Measurements from ENCODE around the gene APLNR. TPM values are rescaled to one million over a fixed set of nuclear protein-coding genes. Genes with fewer than 3 reads are reported as not detected.

Gene APLNR
- total and polyA plus RNA-seq, 10 donors, result 3.0 to 319 (median 108) TPM

DNA sequence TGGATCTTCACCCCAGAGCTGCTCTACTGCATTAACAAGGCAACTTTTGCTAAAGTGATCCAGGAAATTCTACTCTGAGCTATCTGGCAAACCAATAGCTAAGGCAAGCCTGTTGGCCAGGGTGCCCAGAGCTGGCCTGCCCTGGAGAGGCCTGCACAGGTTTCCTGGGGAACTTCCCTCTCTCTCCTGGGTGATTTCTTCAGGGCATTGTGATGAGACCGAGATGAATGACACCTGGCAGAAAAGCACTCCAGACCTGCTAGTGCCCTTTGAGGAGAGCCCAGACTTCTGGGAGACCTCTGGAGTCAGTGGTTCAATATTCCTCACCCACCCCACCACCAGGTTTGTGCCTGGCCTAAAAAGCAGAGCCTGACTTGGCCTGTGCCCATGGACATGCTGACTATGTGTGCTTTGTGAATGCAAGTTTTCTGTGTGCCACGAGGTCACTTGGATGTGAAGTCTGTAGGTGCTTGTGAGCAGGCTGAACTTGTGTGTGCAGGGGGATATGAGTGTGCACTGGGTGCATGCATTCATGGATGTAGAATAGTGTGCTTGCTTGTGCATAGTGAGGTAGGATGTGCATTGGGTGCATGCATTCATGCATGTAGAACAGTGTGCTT is 4.4 kb upstream of the APLNR start:
- Histone ChIP-seq H3K9me3 (no peaks in the 10 kb centered on the region), H3K36me3 (no peaks in the 10 kb centered on the region), H3K27ac (peak overlapping the region in 5 of 8 donors; percentile 18 to 65 (median 61)), H3K4me1 (peaks cover 0 to 44% (median 25%) of the 10 kb centered on the region in 6 donors), H3K4me3 (no peak overlapping the region), H3K27me3 (replicated peaks in 1 of 7) (peaks cover 0 to 36% (median 0%) of the 10 kb centered on the region in 7 donors)
- WGBS, 5 donors, result 40 to 75% (median 58%) methylated on average over 1 to 2 of the region's 2 CpGs
- intact Hi-C loops (cut with DNase I; ENCODE audit: low total_unique reads), result no loop called here
- TF ChIP-seq POLR2AphosphoS5 (IDR thresholded peaks at IDR 0.05) (no peak), POLR2A (IDR thresholded peaks at IDR 0.05) (no peak)
- TF ChIP-seq, protein P1, sequence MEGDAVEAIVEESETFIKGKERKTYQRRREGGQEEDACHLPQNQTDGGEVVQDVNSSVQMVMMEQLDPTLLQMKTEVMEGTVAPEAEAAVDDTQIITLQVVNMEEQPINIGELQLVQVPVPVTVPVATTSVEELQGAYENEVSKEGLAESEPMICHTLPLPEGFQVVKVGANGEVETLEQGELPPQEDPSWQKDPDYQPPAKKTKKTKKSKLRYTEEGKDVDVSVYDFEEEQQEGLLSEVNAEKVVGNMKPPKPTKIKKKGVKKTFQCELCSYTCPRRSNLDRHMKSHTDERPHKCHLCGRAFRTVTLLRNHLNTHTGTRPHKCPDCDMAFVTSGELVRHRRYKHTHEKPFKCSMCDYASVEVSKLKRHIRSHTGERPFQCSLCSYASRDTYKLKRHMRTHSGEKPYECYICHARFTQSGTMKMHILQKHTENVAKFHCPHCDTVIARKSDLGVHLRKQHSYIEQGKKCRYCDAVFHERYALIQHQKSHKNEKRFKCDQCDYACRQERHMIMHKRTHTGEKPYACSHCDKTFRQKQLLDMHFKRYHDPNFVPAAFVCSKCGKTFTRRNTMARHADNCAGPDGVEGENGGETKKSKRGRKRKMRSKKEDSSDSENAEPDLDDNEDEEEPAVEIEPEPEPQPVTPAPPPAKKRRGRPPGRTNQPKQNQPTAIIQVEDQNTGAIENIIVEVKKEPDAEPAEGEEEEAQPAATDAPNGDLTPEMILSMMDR (IDR thresholded peaks at IDR 0.05 in 8 of 11, conservative IDR thresholded peaks at IDR 0.05 in 3 of 11), result no peak
- no peak for DNase-seq

DNA sequence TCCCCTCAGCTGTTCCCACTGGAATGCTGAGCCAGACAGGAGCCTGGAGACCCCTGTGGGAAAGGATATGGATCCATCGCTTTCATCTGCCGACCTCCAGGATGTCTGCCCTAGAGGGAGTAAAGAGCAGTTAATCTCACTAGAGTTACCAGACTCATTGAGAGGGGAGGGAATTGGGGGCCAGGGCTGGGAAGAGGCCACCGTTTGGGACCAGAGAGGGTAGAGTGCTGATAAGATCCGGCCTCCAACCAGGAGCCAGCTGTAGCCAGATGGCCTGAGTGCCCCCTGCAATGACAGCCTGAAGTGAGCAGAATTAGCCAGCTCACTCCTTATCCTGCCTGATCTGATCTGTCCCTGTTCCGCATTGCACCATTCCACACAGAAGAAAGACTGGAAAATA is 3.7 kb upstream of the APLNR start:
- TF ChIP-seq POLR2AphosphoS5 (IDR thresholded peaks at IDR 0.05) (no peak), POLR2A (IDR thresholded peaks at IDR 0.05) (no peak)
- TF ChIP-seq, protein P1 (IDR thresholded peaks at IDR 0.05 in 8 of 11, conservative IDR thresholded peaks at IDR 0.05 in 3 of 11), result no peak
- no peaks in the 10 kb centered on the region for H3K36me3 ChIP-seq
- no peaks in the 10 kb centered on the region for H3K9me3 ChIP-seq
- peaks cover 0 to 43% (median 0%) of the 10 kb centered on the region in 7 donors for H3K27me3 ChIP-seq (replicated peaks in 1 of 7)
- H3K27ac ChIP-seq, result peak overlapping the region in 5 of 8 donors; percentile 18 to 65 (median 61)
- 28 to 49% (median 32%) methylated on average over 3 to 5 of the region's 5 CpGs for WGBS, 5 donors
- peaks cover 0 to 41% (median 24%) of the 10 kb centered on the region in 6 donors for H3K4me1 ChIP-seq
- no peak overlapping the region for H3K4me3 ChIP-seq
- no peak for DNase-seq
- intact Hi-C loops (cut with DNase I; ENCODE audit: low total_unique reads), result no loop called here

DNA sequence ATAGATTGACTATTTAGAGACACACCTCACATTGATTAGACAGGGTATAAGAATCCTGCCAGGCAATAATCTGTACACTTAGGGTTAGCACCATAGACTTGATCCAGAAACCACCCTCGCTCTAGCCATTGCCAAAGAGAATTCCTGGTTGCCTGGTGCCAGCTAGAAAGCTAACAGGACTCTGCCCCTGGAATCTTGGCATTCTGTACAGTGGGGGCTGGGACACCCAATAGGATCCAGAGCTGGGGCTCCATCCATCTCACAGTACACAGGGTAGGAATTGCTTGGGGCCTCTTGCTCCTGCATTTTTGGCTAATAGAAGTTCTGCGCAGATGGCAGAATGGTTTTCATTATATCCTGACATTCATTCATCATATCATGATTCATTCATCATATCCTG is 3.0 kb upstream of the APLNR start:
- peak overlapping the region in 4 of 8 donors; percentile 2 to 65 (median 62) for H3K27ac ChIP-seq
- H3K36me3 ChIP-seq, result no peaks in the 10 kb centered on the region
- no peaks in the 10 kb centered on the region for H3K9me3 ChIP-seq
- no peak for DNase-seq
- TF ChIP-seq POLR2AphosphoS5 (IDR thresholded peaks at IDR 0.05) (no peak), POLR2A (IDR thresholded peaks at IDR 0.05) (no peak)
- TF ChIP-seq, protein P1 (IDR thresholded peaks at IDR 0.05 in 8 of 11, conservative IDR thresholded peaks at IDR 0.05 in 3 of 11), result no peak
- peaks cover 0 to 50% (median 0%) of the 10 kb centered on the region in 7 donors for H3K27me3 ChIP-seq (replicated peaks in 1 of 7)
- 88 to 96% (median 93%) methylated on average over 2 of the region's 2 CpGs for WGBS, 5 donors
- H3K4me3 ChIP-seq, result no peak overlapping the region
- peaks cover 0 to 33% (median 20%) of the 10 kb centered on the region in 6 donors for H3K4me1 ChIP-seq
- intact Hi-C loops (cut with DNase I; ENCODE audit: low total_unique reads), result no loop called here

DNA sequence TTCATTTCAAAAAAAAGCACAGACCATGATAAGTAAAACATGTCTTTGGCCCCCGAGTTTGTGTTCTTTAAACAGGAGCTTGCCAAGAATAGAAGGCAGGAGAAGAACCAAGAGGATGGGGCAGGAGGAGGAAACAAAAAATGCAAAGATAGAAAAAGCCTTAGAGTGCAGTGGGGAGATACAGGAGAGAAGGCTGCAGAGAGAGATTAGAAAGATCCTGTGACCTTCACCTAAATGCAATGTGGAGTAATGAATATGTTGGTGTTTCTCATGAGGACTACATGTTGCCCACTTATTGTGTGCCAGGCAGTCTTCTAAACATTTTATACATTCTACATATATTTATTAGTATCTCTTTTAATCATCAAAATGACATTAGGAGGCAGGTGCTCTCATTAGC is 2.3 kb upstream of the APLNR start:
- no peak overlapping the region for H3K4me3 ChIP-seq
- intact Hi-C loops (cut with DNase I; ENCODE audit: low total_unique reads), result no loop called here
- H3K27me3 ChIP-seq (replicated peaks in 1 of 7), result peaks cover 0 to 57% (median 0%) of the 10 kb centered on the region in 7 donors
- H3K9me3 ChIP-seq, result no peaks in the 10 kb centered on the region
- no peak for DNase-seq
- H3K4me1 ChIP-seq, result peaks cover 0 to 30% (median 17%) of the 10 kb centered on the region in 6 donors
- 49 to 77% (median 65%) methylated on average over 1 of the region's 1 CpG for WGBS, 5 donors
- TF ChIP-seq POLR2A (IDR thresholded peaks at IDR 0.05), result no peak
- TF ChIP-seq POLR2AphosphoS5 (IDR thresholded peaks at IDR 0.05), result no peak
- TF ChIP-seq, protein P1 (IDR thresholded peaks at IDR 0.05 in 8 of 11, conservative IDR thresholded peaks at IDR 0.05 in 3 of 11), result no peak
- H3K36me3 ChIP-seq, result no peaks in the 10 kb centered on the region
- peak overlapping the region in 3 of 8 donors; percentile 2 to 65 (median 11) for H3K27ac ChIP-seq
